ENCODE data around the gene KIF2A. TPM values are rescaled to one million over a fixed set of nuclear protein-coding genes. Genes with fewer than 3 reads are reported as not detected.

KIF2A gene
- total and polyA plus RNA-seq, 9 of the 15 experiments (the other 6 are each of a cell fraction or from before 2014, with no cell fraction given), result 42.6 to 126 (median 77.6) TPM

- ATAC-seq, result no peak
- peaks cover 79% of the 10 kb centered on the region for H3K36me3 ChIP-seq (ENCODE audit: control insufficient read depth, insufficient read depth, low read length)
Observed at GRCh38 chr5:62369039-62369438, 63.0 kb downstream of the KIF2A start.

More at GRCh38 chr5:62369039-62369438, 63.0 kb downstream of the KIF2A start:
- POLR2A ChIA-PET, result interaction anchor here (1.0 to 1.3 kb wide), 3 partner anchors 10 to 36 kb away, joined by 3 to 4 read pairs (median 3); no protein-coding TSS in a partner anchor
- Histone ChIP-seq H3K9me1 (ENCODE audit: control insufficient read depth, insufficient read depth, low read length) (no peaks in the 10 kb centered on the region), H2AFZ (ENCODE audit: low read depth, low read length) (no peak overlapping the region), H3K79me2 (ENCODE audit: control insufficient read depth, insufficient read depth, low read length) (no peaks in the 10 kb centered on the region), H3K4me2 (ENCODE audit: insufficient read depth, low read length) (no peak overlapping the region), H3K9me3 (replicated peaks; ENCODE audit: control insufficient read depth, insufficient read depth, low read depth, low read length) (no peaks in the 10 kb centered on the region), H3K9ac (ENCODE audit: insufficient read depth in 1 of 2, low read depth in 2 of 2, low read length in 2 of 2) (no peak overlapping the region), H3K27me3 (ENCODE audit: control insufficient read depth in 2 of 2, insufficient read depth in 2 of 2, low read length in 2 of 2) (no peaks in the 10 kb centered on the region), H3K4me3 (no peak overlapping the region), H4K20me1 (replicated peaks; ENCODE audit: control insufficient read depth, insufficient read depth, low read length) (no peaks in the 10 kb centered on the region), H3K4me1 (replicated peaks in 1 of 2; ENCODE audit: control insufficient read depth in 2 of 2, insufficient read depth in 2 of 2, low read length in 2 of 2) (no peaks in the 10 kb centered on the region), H3K27ac (ENCODE audit: extremely low read depth, low read depth, low read length) (no peak overlapping the region)
- FAIRE-seq, result no peak
- BruUV-seq (replicated peaks), result no TSS peak
- 96% methylated on average over 2 of the region's 2 CpGs for WGBS (ENCODE audit: insufficient coverage, low coverage, missing lambda C conversion rate)
- no peak for DNase-seq (ENCODE audit: extremely low read depth in 1 of 4, low spot score in 3 of 4)
- intact Hi-C loops (cut with micrococcal nuclease), result no loop called here
- in situ Hi-C loops (cut with MboI), result no loop called here
- TF ChIP-seq SNIP1 (IDR thresholded peaks at IDR 0.05; ENCODE audit: low read depth) (no peak), MYNN (IDR thresholded peaks at IDR 0.05) (no peak), MYNN (CRISPR knock-in tag; IDR thresholded peaks at IDR 0.05) (no peak), ZNF318 (IDR thresholded peaks at IDR 0.05; ENCODE audit: borderline replicate concordance in 1 of 2, low read depth in 1 of 2) (no peak), XRCC5 (IDR thresholded peaks at IDR 0.05; ENCODE audit: low read depth, low read length) (no peak), ETV6 (IDR thresholded peaks at IDR 0.05; ENCODE audit: borderline replicate concordance in 1 of 2, low read depth in 2 of 2, low read length in 1 of 2) (no peak), ETV6 (CRISPR knock-in tag; IDR thresholded peaks at IDR 0.05; ENCODE audit: borderline replicate concordance) (no peak), CTBP1 (IDR thresholded peaks at IDR 0.05; ENCODE audit: borderline replicate concordance) (no peak), CBX8 (IDR thresholded peaks at IDR 0.05; ENCODE audit: borderline replicate concordance, extremely low read depth, low read depth, low read length, poor library complexity, severe bottlenecking) (no peak), PHF8 (IDR thresholded peaks at IDR 0.05; ENCODE audit: borderline replicate concordance, low read length) (no peak)
- CTCF ChIA-PET (ENCODE audit: low intra/inter-chr PET ratio), result no interaction called here
